Muscle layer of colon (tissue), 2 donors: ENCODE results near the gene NT5DC2.
"Not testable (repeated sequence)": the region's sequence is repeated elsewhere in the genome, so short reads cannot be mapped to it uniquely, and the experiment has no call there.

ENCODE experiments used
- H3K27ac ChIP-seq: one replicate; pipeline ENCODE4 v1.7.0; 2013; ENCODE audit warnings: low read depth, mild to moderate bottlenecking, low read length, moderate library complexity
- H3K27me3 ChIP-seq, 2 donors: one replicate each; pipeline ENCODE4 v1.7.0; 2013; ENCODE audit warnings: low read length in 2 of 2, mild to moderate bottlenecking in 2 of 2; ENCODE audit not compliant: insufficient read depth in 2 of 2, control insufficient read depth in 1 of 2
- H3K36me3 ChIP-seq: one replicate; pipeline ENCODE4 v1.7.0; 2013; ENCODE audit warnings: mild to moderate bottlenecking, low read length; ENCODE audit not compliant: insufficient read depth
- H3K4me1 ChIP-seq: one replicate; pipeline ENCODE4 v1.7.0; 2013; ENCODE audit warnings: mild to moderate bottlenecking, low read length; ENCODE audit not compliant: insufficient read depth
- H3K4me3 ChIP-seq, 2 donors: one replicate each; pipeline ENCODE4 v1.7.0; 2013; ENCODE audit warnings: low read length in 2 of 2, low read depth in 1 of 2, mild to moderate bottlenecking in 1 of 2, moderate library complexity in 1 of 2
- H3K9ac ChIP-seq: one replicate; pipeline ENCODE4 v1.7.0; 2013; ENCODE audit warnings: low read length
- H3K9me3 ChIP-seq: one replicate; pipeline ENCODE4 v1.7.0; 2013; ENCODE audit warnings: mild to moderate bottlenecking, low read length
- donor health status: abdominal sarcoma.
- donor health status: Adenocarcinoma of cecum.

NT5DC2 gene

DNA sequence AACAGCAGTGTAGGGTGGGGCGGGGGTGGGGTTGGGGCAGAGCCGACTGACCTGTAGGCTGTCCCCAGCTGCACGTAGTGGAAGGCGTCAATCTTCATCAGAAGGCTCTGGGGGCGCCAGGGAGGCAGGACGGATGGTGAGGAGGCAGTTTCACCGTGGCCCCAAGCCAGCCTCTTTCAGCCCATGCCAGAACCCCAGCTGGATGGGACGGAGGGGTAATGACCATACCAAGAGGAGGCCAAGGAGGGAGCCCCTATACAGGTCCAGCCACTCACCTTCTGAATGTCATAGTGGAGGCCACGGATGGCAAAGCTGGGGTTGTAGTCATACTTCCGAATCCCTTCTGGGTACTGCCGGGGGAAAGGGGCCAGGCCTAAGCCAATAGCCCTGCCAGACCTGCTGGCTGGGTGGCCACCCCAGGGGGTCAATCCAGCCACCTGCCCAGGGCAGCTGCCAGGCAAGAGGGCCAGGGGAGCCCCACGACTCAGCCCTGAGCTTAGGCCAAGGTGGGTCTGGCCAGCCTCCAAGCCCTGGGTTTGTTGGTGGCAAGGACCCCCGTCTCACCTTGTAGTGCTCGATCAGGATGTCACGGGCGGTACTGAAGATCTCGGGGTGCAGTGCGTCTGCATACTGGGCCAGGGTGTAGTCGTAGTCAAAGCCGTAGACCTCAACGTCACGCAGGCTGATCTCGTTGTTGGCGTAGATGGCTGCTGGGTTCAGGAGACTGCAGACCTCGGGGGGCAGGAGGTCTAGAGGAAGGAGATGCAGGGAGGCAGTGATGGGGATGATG is 4.9 kb downstream of the NT5DC2 start:
- no peak overlapping the region for H3K27ac ChIP-seq
- H3K9ac ChIP-seq, result no peak overlapping the region
- H3K27me3 ChIP-seq, result no peaks in the 10 kb centered on the region
- H3K4me1 ChIP-seq, result peaks cover 4% of the 10 kb centered on the region
- H3K36me3 ChIP-seq, result peaks cover 12% of the 10 kb centered on the region
- no peak overlapping the region for H3K4me3 ChIP-seq
- H3K9me3 ChIP-seq, result no peaks in the 10 kb centered on the region

DNA sequence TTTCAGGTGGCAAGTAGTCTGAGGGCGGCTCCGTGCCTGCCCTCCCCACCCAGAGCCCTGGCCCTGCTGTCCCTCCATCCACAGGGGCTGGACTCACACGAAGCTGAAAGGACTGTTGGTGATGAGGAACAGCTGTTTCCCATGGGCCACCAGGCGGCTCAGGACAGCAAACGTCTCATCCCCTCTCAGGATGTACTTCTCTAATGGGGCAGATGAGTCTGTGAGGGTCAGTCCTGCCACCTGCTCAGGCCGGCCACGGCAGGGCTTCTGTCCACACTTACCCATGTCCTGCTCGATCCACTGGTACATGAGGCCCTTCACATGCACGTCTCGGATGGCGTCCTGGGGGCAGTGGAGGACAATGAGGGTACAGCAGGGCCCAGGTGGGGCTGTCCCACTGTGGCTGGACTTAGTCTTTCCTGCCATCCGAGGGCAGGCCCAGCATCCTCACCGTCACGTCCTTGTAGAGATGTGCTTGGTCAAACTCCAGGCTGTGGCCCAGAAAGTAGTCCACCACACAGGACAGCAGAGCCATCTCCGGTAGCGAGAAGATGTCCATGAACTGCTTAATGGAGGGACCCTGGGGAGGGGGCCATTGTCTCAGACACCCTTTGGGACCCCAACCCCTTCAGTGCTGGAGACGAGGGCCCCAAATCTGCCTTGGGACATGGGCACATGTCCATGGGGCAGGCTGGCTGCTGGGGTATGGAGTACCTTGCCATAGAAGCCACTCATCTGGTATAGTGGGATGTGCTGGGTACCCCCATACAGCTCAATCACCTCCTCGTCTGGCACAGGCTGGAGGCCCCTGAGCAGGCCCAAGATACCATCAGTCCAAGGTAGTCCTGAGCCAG is 5.7 kb downstream of the NT5DC2 start:
- H3K4me3 ChIP-seq, result no peak overlapping the region
- no peaks in the 10 kb centered on the region for H3K27me3 ChIP-seq
- H3K4me1 ChIP-seq, result peaks cover 4% of the 10 kb centered on the region
- no peak overlapping the region for H3K27ac ChIP-seq
- H3K9me3 ChIP-seq, result no peaks in the 10 kb centered on the region
- no peak overlapping the region for H3K9ac ChIP-seq
- H3K36me3 ChIP-seq, result peaks cover 13% of the 10 kb centered on the region

DNA sequence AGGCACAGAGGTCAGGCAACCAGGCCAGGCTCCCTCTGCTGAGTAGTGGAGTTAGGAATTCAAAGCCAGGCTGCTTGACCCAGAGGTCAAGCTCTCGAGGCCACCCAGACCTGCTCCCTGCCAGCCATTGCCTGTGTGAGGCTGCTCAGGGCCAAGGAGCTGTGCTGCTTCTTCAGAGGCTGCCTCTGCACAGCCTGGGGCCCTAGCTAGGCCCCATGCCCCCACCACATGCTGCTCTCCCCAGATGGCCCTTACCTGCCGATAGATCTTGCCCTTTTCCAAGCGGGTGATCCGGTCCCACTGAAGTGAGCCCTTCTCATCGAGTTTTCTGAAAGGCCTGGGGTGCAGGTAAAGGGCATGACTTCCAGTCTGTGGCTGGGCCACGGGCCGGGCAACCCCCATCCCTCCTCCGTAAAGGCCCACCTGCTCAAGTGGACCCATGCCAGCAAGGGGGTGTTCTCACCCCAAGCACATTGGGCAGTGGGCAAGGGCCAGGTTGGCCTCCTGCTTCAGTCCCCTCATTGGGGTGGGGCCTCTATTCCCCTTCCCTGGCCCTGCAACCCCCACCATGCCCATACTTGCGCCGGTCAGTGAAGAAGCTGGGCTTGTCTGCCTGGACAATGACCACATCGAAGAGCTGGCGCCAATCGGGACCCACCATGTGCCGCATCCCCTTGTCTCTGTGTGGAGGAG is 6.5 kb downstream of the NT5DC2 start:
- Histone ChIP-seq H3K4me1 (no peaks in the 10 kb centered on the region), H3K27ac (no peak overlapping the region), H3K9me3 (no peaks in the 10 kb centered on the region), H3K36me3 (peaks cover 13% of the 10 kb centered on the region), H3K9ac (no peak overlapping the region), H3K4me3 (no peak overlapping the region), H3K27me3 (no peaks in the 10 kb centered on the region)

DNA sequence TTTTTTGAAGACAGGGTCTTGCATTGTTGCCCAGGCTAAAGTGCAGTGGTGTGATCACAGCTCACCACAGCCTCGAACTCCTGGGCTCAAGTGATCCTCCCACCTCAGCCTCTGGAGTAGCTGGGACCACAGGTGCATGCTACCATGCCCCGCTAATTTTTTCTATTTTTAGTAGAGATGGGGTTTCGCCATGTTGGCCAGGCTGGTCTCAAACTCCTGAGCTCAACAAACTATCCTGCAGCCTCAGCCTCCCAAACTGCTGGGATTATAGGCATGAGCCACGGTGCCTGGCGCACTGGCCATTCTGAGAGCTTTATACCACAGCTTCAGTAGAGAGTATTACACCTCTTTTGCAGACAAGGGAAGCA is 7.0 kb downstream of the NT5DC2 start:
- not testable (repeated sequence) for H3K4me3 ChIP-seq, H3K27me3 ChIP-seq, H3K4me1 ChIP-seq, H3K9me3 ChIP-seq, H3K27ac ChIP-seq, H3K9ac ChIP-seq
- H3K36me3 ChIP-seq, result peaks cover 13% of the 10 kb centered on the region

DNA sequence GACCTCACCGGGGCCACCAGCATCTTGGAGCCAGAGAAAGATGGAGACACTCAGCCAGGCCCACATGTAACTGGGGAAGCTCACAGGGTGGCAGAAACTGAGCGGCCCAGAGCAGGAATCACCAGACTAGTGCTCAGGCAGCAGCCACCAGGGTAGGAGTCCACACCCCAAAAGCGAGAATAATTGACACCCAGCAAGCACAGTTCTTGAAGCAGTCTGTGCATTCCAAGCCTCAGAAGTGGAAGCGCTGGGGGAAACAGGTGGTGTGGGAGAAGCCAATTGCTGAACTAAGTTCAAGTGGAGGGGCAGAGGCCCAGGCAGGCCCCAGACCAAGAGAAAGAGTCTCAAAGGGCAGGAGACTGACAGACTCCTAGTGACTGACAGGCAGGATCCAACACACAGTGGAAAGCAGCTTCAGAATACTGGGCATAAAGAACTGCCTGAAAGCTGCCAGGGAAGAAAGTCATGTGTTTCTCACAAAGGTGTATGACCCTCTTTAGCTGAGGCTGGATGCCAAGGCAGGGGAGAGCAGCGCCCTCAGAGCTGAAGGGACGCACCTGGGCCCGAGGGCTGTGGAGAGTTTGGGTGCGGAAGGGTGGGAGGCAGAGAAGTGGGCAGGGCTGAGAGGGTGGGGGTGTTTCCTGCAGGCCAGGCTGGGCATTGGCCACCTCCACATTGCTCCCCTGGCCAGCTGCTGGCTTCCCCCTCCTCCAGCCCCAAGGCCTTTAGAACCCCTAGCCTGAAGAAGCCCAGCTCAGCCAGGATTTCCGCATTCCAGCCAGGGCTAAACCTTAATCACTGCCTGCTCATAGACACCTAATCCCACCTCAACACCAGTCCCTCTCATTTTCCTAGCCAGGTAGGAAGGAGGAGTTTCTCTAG is 7.7 kb downstream of the NT5DC2 start:
- no peak overlapping the region for H3K27ac ChIP-seq
- H3K9ac ChIP-seq, result no peak overlapping the region
- no peaks in the 10 kb centered on the region for H3K4me1 ChIP-seq
- no peak overlapping the region for H3K4me3 ChIP-seq
- H3K27me3 ChIP-seq, result no peaks in the 10 kb centered on the region
- peaks cover 13% of the 10 kb centered on the region for H3K36me3 ChIP-seq
- H3K9me3 ChIP-seq, result no peaks in the 10 kb centered on the region

DNA sequence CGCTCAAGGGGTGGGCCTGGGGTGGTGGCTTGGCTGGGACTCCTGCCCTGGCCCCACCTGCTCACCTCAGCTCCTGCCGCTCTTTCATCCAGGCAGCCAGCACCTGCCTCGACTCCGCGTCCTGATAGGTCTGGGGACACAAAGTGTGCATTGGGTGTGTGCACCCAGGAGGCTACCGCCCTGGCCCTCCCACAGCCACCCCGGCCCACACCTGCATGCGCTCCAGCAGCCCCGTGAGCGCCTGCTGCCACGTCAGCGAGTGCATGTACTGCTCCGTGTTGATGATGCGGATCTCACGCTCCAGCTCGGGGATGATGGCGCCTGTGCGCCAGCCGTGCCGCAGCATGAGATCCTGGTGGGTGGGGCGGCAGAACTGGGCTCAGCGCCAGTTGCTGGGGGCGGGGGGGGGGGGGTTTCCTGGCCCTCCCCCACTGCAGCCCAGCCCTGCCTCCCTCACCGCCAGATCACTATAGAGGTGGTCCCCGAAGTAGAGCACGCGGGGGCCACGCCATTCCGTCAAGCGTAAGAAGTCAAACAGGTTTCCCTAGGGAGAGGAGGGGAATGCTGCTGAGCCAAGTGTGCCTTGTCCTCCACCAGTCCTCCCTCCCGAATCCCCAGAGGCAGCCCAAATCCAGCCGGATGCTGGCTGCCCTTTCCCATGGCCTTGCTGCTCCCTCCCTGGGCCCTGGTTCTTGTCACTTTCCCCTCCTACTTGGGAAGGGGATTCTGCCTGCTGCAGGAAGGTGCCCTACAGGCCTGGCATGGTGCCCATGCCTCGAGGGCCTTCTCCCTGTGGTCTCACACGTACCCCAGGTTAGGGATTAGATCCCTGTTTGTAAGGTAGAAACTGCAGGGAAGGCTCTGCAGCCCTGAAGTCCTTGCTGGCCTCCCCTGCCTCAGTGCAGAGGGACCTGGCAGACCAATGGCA is 8.6 kb downstream of the NT5DC2 start:
- H3K4me1 ChIP-seq, result no peaks in the 10 kb centered on the region
- peaks cover 13% of the 10 kb centered on the region for H3K36me3 ChIP-seq
- no peaks in the 10 kb centered on the region for H3K27me3 ChIP-seq
- no peak overlapping the region for H3K4me3 ChIP-seq
- no peak overlapping the region for H3K9ac ChIP-seq
- H3K9me3 ChIP-seq, result no peaks in the 10 kb centered on the region
- H3K27ac ChIP-seq, result no peak overlapping the region

DNA sequence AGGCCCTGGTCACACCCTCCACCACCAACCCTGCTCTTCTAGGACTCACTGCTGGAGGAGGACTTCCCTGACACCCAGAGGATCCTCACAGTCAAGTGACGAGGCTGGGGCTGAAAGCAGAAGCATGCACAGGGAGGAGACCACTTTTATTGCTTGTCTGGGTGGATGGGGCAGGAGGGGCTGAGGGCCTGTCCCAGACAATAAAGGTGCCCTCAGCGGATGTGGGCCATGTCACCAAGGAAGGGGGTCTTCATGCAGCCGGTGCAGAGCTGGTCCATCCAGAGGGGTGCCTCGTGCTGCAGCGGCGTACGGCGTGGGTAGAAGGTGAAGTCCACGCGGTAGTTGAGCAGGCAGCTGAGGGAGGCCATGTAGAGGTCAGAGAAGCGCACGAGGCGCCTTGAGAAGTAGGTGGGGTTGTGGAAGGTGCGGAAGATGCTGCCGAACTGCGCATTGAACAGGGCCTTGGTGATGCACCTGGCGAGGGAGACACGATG is 9.4 kb downstream of the NT5DC2 start:
- Histone ChIP-seq H3K4me3 (no peak overlapping the region), H3K36me3 (peaks cover 13% of the 10 kb centered on the region), H3K9me3 (no peaks in the 10 kb centered on the region), H3K27me3 (no peaks in the 10 kb centered on the region), H3K4me1 (no peaks in the 10 kb centered on the region), H3K27ac (no peak overlapping the region), H3K9ac (no peak overlapping the region)

DNA sequence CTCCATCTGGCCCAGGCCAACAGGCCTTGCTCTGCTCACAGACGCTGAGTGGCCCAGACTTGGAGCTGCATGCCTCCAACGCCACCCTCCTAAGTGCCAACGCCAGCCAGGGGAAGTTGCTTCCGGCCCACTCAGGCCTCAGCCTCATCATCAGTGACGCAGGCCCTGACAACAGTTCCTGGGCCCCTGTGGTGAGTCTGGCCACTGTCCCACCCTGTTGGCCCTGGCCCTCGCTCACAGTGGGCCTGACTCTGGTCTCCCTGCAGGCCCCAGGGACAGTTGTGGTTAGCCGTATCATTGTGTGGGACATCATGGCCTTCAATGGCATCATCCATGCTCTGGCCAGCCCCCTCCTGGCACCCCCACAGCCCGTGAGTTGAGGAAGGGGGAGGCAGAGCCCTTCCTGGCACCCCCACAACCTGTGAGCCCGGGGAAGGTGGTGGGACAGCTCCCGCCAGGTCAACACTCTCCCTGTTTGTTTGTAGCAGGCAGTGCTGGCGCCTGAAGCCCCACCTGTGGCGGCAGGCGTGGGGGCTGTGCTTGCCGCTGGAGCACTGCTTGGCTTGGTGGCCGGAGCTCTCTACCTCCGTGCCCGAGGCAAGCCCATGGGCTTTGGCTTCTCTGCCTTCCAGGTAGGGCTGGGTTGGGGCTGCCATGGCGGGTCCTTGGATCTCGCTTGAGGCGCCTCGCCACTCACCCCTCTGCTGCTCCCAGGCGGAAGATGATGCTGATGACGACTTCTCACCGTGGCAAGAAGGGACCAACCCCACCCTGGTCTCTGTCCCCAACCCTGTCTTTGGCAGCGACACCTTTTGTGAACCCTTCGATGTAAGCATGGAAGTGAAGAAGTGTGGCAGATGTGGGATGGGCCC is 10.0 kb downstream of the NT5DC2 start:
- no peaks in the 10 kb centered on the region for H3K27me3 ChIP-seq
- no peaks in the 10 kb centered on the region for H3K9me3 ChIP-seq
- no peaks in the 10 kb centered on the region for H3K4me1 ChIP-seq
- no peak overlapping the region for H3K27ac ChIP-seq
- H3K4me3 ChIP-seq, result no peak overlapping the region
- H3K36me3 ChIP-seq, result peaks cover 13% of the 10 kb centered on the region
- H3K9ac ChIP-seq, result no peak overlapping the region

DNA sequence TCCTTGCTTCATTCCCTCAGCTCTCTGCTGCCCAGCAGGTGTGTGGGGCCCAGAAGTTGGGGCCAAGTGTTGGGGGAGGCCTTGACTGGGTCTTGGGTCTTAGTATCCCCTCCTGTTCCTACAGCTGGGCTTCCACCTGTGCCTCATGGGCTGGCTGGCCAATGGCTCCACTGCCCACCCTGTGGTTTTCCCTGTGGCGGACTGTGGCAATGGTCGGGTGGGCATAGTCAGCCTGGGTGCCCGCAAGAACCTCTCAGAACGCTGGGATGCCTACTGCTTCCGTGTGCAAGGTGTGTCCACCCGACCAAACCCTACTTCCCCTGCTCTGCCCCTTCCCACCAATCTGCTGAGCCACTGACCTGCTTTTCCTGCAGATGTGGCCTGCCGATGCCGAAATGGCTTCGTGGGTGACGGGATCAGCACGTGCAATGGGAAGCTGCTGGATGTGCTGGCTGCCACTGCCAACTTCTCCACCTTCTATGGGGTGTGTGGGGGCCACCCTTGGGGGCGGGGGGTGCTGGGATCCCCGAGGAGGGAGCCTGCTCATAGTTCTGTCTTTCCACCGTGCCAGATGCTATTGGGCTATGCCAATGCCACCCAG is 10.9 kb downstream of the NT5DC2 start:
- Histone ChIP-seq H3K4me1 (no peaks in the 10 kb centered on the region), H3K9ac (no peak overlapping the region), H3K27me3 (no peaks in the 10 kb centered on the region), H3K36me3 (peaks cover 13% of the 10 kb centered on the region), H3K27ac (no peak overlapping the region), H3K9me3 (no peaks in the 10 kb centered on the region), H3K4me3 (no peak overlapping the region)
